HG03460 (cell line): Measurements from ENCODE around the gene PRKCA.

Experiments used
- ATAC-seq: cut with Tn5 transposase; IDR thresholded peaks from one replicate; pipeline ENCODE4 v1.9.1; 2021; ENCODE audit not compliant: unreplicated experiment

Gene PRKCA

DNA sequence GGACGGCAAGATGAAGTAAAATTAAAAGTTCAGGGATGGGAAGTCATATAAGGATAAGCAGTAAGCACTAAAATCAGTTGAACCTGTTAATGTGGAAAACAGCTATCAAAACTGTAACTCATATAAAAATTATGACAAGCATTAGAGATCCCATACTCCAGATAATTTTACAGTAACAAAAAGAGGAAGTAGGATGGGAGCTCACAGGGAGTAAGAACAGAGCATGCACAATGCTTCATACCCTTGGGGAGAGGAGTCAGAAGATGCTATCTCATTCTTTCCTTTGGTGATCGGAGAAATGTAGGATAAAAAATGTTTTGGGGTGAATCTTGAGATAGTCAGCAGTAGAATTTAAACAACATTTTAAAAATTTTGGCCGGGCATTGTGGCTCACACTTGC lies 367.8 kb downstream of the PRKCA start:
- no peak for ATAC-seq

DNA sequence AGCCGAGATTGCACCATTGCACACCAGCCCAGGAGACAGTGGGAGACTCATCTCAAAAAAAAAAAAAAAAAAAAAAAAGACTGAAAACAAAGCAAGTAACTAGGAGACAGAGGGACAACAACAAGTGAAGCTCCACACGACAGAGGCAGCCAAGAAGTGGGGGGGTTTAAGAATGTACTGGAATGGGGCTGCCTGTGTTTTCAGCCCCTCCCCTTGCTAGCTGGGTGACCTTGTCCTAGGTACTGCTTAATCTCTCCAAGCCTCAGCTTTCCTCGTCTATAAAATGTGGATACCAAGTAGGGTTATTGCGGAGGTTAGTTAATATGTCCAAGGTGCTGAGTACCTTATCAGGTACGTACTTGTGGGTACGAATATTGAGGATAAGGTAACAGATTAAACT lies 368.7 kb downstream of the PRKCA start:
- ATAC-seq: no peak

DNA sequence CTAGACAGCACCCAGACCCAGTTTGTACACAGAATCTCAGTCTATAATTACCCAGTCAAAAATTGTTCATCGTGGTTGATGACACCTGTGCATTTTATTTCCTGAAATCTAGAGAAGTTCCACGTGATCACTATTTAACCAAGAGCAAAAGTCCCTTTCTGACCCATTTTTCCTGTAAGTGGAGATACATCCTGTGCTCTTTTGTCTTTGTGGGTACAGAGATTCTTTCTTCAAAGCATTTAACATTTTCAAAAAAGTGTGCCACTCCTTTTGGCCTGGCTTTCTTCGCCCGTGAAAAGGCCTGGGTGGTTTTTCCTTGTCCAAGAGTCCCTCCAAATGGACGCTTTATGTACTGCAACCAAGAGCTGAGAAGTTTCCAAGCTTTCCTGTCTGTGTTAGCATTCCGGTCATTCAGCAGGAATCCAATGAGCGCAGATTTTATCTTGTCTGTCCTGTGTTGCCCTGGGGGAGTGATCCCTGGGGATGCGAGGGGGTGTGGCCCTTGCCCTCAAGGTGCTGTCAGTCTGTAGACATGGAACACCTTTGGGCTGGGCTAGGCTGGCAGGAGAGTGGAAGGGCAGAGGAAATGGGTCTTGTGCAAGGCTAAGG lies 371.4 kb downstream of the PRKCA start:
- no peak for ATAC-seq

DNA sequence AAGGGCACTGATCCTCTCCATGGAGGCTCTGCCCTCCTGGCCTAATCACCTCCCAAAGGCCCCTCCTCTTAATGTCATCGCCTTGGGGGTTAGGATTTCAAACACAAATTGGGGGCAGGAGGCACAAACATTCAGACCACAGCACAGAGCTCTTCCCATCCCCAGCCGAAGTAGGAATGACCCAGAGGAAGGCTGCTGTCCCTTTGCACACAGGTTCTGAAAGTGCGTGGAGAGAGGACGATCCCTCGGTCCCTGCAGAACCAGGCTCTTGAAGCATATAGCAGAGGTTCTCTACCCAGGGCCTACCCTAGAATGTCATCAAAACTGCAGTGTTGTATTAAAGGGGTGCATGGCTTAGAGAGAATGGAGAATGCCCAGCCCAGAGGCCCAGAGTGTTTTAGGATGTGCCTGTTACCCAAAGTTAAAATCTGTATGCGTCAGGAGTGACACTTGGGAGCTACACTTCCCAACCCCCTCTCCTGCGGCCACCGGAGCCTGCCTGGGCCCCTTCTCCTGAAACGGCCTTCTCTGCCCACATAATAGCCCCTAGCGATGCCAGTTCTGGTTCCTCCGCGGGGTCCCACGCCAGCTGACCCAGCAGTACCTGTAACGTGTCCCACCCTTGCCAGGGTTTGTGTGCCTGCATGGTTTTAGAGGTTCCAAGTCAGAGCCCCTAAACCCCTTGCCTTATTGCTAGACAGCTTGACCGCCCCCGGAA lies 373.0 kb downstream of the PRKCA start:
- ATAC-seq: no peak

DNA sequence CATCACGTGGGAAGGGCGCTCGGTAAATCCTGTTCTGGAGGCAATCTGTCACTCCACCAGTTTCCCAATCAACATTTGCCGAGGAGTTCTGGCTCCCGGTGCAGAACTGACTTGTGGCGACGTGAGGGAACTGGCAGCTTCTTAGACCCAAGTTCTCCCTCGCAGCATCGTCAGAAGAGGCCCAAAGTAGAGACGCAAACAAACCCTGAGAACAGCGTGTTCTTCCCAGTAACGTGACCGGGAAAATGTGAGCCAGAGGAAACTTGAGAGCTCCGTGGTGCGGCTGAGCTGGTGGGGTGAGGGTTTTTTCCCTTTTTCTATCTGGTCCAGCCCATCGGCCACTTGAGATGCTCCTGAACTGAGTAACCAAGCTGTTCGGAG lies 373.6 kb downstream of the PRKCA start:
- no peak for ATAC-seq

DNA sequence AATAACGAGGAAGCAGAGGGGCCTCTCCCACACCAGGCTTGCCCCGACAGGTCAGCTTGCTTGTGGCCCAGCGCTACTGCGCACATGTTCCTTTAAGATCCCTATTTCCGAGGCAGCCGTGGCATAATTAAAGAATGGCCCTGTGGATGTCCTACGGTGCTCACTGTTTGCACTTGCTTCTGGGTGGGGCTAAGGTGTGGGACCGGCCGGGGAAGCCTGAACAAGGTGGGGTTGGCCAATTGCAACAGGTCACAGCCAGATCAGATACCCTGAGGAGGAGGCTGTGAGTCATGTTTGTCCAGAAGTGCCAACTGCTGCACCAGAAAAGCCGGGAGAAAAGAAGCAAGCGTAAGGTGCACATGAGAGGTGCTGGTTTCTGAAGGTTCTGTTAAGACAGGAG lies 374.0 kb downstream of the PRKCA start:
- ATAC-seq: no peak

DNA sequence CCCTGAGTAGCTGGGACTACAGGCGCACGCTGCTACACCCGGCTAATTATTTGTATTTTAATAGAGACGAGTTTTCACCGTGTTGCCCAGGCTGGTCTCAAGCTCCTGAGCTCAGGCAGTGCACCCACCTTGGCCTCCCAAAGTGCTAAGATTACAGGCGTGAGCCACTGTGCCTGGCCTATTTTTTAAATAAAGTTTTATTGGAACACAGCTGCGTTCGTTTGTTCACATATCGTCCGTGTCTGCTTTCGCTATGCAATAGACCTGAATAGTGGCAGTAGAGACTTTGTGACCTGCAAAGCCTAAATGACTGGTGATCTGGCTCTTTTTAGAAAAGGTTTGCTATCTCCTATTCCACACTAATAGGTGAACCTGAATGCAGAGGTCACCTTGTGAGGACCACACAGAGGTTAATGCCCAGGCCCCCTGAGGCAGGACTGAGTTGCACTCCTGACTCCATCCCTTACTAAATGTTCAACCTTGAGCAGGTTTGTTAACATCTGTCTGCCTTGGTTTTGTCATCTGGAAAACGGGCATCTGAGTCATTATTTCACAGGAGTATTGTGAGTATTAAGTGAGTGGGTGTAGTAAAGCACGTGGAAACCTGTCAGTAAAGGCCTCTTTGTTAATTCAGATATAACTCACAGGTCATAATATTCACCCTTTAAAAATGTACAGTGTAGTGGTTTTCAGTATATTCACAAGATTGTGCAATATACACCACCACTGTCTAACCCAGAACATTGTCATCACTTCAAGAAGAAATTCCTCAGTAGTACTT lies 375.0 kb downstream of the PRKCA start:
- ATAC-seq: no peak

DNA sequence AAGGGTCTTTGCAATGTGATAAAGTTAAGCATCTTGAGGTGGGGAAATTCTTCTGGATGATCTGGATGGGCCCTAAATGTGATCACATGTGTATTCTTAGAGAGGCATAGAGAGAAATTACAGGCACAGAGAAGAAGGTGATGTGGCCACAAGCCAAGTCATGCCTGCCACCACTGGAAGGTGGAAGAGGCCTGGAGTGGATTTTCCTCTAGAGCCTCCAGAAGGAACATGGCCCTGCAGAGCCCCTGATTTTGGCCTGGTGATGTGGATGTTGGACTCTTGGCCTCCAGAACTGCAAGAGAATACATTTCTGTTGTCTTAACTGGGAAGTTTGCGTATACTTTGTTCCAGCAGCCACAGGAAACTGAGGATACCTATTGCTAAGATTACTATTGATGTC lies 375.6 kb downstream of the PRKCA start:
- ATAC-seq: no peak

DNA sequence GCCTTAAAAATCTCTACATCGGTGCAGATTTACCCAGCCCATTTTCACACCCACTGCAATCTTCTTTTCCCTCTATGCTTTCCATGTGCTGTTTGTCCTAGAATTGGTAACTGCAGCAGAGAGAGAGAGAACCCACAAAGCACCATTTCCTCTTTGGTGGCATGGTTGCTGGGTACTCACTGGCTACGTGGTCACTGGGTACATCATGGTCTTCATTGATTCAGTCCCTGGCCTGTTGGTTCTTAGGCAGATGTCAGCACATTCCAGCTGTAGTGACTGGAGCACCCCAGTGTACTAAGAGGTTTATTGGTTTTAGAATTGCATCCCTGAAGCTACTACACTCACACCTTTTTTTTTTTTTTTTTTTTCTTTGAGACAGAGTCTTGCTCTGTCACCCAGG lies 376.4 kb downstream of the PRKCA start:
- no peak for ATAC-seq

DNA sequence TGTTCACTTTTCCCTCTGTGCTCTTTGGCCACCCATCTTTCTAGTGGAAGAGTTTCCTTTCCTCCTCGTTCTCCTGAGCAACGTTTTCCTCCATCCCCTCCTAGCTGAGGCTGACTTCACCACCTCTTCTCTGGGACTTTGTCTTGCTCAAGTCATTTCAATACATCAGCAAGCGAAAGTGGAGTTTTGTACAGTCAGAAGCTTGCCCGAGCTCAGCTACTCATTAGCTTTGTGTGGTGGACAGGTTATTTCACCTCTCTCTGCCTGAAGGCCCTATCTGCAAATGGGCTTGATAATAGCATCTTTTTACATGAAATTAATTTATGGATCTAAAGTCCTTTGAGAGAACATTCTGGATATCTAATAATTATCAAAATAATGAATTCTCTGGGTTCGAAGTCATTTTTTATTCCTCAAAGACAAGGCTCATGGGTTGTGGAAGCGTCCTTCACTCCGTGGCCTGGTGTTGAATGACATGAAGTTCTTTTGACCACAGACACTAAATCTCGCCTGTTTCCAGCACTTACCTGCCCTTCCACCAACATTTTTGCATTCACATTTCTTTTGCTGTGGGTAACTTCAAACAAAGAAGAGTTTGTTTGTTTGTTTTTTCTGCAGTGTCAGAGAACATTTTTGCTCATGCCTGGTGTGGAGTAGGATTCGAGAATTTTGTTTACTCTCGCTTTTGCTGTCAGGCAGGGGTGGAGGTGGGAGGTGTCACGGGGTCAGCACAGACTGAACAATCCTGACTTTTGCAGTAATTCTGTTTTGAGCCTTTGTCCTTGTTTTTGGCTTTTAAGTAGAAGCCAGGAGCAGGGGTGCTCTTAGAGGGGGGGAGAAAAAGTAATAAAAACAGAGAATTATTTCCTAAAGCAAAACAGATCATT lies 377.5 kb downstream of the PRKCA start:
- no peak for ATAC-seq

DNA sequence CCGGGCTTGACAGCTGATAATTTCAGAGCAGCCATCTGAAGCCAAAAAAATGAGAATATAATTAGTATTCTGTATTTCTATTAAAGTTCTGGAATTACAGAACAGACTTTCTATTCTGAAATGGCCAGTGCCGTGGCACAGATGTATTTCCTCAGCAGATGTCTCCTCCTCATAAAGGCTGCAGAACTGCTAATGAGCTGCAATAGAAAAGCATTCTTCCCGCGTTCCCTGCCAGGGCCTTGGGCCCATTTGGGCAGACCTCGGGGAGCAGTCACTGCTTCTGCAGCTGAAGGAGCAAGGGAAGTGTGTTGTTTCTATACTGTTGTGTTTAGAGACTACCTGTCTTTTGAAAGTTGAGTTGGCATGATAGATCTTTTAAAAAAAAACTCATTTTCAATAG lies 379.9 kb downstream of the PRKCA start:
- no peak for ATAC-seq

DNA sequence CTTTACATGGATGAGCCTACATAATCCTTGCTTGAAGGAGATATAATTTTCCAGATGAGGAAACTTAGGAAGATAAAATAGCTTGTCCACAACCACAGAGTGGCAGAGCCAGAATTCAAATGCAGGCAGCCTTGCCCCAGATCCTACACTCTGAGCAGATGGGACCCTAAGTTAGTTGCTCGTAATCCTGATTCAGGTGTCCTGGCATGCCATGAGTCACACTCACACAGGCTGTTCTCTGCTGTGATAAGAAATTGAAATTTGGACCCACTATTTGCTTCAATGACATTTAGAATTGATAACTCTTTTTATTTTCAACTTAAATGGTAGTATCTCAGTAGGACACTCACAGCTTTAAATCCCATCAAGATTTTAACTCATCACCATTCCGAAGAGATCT lies 381.8 kb downstream of the PRKCA start:
- ATAC-seq: no peak

DNA sequence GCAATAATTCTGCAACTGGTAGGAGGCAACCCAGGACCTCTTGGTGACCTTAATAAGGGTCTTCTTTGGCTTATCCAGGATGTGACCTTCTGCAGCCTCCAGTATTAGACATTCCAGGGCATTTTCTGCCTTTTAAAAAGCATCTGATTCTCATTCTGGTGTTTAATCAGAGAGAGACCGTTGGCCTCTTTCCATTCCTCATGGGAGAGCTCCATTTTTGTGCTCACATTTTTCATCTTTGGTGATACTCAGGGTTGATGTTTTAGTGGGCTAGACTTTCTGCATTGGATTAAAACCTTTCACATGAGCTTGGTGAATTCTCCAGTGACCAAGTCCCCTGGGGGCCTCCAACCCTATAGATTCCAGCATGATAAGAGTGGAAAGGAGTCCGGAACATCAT lies 382.3 kb downstream of the PRKCA start:
- no peak for ATAC-seq

DNA sequence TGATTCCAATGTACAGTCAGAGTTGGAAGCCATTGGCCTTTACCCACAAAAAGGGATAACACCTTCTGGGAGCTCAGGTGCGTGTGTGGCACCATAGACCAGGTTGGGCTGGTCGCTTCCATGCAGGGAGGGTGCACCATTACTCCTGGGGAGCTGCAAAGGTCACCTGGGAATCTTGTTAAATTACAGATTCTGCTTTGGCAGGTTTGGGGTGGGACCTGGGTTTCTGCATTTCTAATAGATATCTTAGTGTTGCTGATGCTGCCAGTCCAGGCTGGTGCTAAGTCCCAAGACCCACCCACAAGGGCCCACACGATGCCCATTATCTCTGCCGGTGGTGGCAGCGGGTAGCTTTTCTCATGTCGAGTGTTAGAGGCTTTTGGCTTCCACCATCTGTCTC lies 384.2 kb downstream of the PRKCA start:
- no peak for ATAC-seq

DNA sequence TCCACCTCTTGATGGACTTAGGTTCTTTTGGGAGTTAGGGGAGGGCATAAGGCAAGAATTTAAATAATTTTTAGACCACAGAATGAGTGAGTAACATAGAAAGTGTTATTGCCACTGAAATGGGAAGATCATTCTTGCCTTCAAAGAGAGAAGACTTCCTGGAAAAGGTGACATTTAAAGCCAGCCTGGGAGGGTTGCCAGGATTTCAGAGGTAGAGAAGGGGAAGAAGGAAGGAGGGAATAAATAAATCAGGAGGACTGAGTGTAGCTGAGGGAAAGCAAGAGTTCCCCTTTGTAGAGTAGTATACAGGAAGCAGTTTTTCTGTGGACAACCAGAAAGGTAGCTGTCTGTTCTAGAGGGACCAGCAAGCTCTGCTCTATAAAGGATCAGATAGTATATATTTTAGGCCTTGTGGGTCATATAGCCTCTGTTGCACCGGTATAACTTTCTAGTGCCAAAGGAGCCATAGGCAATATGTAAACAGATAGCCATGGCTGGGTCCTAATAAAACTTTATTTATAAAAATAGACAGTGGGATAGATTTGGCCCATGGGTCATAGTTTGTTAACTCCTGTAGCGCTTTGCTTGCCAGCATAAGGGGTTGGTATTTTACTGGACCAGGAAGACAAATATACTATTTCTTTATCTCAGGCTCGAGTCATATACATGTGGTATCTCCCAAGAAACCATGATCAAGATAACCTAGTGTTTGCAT lies 385.3 kb downstream of the PRKCA start:
- no peak for ATAC-seq

DNA sequence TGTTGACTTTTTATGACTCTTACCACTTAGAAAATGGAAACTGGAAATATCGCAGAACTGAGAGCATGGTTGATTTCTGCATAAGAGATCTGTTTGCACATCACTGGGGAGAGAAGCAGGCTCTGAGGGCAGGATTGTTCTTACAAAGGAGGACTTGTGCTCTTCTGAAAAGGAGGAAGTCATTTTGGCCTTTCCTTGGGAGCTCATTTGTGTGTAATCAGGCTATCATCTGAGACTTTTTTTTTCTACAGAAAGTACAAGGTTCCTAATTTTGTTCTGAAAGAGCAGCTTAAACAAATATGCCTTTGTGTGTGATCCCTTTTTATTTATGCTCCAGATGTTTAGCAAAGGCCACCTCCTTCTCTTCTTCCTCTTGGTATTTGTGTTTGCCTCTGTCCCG lies 386.8 kb downstream of the PRKCA start:
- no peak for ATAC-seq

DNA sequence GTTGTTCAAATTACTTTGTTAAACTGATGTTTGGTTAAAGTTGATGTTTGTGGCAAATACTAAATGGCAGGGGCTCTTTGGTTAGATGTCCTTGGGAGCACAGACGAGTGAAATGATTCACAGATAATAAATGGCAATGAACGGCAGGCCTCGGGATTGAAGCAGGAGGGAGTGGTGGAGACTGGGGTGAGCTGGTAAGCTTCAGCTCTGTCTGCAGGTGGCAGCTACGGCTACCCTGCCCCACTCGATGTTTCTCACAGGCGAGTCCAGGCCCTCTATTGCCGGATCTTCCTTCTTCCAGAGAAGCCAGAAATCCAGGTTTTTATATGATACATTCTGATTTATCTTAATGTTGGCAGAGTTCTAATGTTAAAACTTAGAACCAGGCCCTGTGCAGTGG lies 387.8 kb downstream of the PRKCA start:
- no peak for ATAC-seq

DNA sequence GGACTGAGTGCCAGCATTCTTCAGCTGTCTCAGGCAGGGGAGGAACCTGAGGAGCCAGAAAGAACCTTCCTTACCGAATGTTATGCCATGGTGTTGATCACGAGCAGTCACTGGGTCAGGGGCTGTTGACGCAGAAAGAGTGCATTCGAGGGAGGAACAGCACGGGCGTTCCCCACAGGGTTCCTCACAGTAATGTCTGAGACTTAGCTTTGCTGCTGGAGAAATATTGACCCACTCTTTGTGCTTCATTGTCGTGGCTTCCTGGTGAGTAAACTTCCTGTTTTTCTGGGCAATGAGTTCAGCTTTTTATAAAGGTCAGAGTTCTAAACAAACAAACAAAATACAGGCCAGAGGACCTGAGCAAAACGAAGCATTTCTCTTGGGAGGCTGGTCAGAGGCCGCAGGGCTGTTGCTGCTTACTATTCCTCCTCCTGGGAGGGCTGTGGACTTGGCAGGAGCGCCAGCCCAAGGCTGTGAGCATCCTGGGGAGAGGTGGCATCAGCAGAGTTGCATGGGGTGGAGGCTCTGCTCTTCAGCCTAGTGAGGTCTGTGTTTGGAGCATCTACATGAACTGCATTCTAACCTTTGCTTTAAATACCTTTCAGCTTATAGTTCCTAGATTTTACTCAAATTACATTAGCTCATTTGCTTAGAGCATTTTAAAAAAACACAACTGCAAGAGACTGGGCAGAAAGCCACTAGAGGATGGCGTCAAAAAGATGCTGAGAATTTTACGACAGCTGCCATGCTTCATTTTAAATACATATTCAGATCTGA lies 389.4 kb downstream of the PRKCA start:
- no peak for ATAC-seq

DNA sequence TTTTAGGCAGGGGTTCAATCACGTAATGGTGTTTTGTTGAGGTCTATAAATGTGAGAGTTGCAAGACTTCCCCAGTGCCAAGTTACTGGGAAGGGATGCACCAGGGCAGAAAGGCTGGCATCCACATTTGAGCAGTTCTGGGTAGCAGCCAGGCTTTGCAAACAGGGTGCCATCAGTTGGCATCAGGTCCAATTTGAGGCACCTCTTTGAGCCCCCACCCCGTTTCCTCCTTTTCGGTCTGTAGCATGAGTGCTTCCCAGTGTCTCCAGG lies 389.9 kb downstream of the PRKCA start:
- ATAC-seq: no peak

DNA sequence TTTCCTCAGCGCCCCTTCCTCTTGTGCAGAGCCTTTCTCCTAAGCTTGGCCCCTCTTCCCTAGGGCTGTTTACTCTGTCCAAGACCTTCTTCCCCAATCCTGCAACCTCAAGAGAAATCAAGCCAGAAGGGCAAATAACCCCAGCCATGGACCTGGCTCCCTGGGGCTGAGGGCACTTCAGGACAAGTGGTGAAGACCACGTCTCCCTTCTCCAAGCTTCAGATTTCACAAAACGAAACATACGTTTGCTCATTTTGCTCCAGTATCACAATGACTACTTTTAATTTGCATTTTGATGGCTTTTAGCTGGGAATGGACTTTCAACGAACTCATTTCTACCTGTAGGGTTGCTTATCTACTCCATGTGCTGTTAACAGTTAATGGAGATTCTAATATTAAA lies 392.7 kb downstream of the PRKCA start:
- ATAC-seq: no peak
